Hindlimb muscle (tissue), 1 donor: ENCODE results near the gene PDZD11. TPM values are rescaled to one million over a fixed set of nuclear protein-coding genes. Genes with fewer than 3 reads are reported as not detected.
"Not testable (repeated sequence)": the region's sequence is repeated elsewhere in the genome, so short reads cannot be mapped to it uniquely, and the experiment has no call there.

Experiments used
- DNase-seq: peaks from one replicate; pipeline ENCODE4 v3.0.0-alpha.2; 2013
- polyA plus RNA-seq: library from polyadenylated mRNA; unstranded; fragments of 120-200 nt; gene quantifications from one replicate; pipeline ENCODE4 v1.2.1, GENCODE V29; 2013; ENCODE audit not compliant: insufficient read length

Gene PDZD11
- polyA plus RNA-seq, 1 donor = 32.5 TPM

DNA sequence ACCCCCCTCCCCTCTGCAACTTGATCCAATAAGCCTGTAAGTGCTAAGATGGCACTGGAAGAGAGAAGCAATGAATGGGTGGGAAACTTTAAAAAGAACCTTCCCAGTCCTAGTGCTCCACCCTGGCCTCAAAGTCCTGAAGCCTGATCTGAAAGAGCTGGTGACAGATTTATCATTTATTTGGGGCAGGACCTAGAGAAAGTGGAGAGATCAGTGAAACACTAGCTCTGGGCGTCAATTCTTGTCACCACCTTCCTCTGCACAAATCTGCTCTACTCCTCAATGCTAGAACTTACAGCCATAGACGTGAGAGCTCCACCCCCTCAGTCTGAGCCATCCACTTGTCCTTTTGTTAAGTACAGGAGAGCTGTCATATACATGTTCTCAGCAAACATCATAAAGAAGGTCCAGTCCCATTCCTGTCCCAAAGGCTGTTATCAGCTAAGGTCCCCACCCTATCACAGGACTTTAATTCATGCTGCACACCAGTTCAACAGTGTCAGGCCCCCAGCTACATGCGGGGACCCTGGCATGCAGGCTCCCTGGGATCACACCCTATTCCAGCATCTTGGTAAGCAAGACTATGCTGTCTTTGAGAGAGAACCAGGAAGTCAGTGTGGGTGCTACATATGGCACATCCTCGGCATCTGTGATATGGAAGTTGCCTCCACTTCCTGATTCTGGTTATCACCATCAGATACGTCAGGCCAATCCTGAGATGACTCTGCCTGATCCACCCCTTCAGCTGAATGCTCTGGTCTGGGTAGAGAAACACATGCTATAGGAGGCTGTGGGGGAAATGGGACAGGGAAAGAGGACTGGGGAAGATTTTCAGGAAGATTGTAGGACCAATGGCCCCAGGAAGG lies 32.1 kb downstream of the PDZD11 start:
- no peak for DNase-seq

DNA sequence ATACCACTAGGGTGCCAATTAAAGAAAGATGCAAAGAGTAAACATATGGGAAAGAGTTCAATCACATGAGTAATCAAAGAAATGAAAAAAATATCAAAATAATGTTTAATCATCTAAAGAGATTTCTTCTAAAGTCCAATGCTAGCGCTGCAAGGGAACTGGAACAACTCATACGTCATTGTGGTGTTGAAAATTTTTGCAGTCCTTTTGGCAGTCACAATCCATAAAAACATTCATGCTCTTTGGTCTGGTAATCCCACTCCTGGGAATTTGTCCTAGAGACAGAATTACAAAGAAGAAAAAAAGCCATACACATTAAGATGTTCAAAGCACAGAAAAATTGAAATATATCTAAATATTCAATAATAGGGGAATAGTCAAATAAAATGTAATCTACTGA lies 34.3 kb downstream of the PDZD11 start:
- no peak for DNase-seq

DNA sequence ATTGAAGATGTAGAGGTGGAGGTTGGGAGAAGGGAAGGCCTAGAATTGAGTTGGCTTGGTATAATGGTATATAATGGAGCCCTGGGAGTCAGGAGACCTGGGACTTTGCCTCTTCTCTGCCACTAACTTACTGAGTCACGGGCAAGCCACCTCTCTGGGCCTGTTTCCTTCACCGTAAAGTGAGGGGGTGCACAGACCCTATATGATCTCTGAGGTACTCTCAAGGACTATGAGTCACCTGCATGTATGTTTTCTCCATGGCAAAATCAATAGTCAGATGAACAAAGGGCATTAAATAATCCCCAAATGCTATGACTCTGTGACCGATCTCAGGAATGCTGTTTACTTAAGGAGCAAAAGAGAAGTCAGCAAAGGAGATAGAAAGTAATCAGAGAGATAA lies 34.8 kb downstream of the PDZD11 start:
- DNase-seq = no peak

DNA sequence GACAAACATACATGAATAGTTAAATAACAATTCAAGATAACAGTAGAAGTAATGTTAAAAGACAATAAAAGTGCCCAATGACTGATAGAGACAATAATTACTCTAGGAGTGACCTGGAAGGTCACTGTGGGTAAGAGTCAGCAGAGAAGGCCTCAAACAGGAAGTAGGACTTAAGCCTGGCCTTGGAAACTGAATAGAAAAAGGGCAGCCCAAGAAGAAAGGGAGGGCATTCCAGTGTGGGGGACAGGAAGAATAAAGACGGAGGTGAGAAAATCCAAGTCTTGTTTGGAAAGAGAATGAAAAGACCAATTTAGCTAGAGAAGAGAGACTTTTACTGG lies 35.7 kb downstream of the PDZD11 start:
- no peak for DNase-seq

DNA sequence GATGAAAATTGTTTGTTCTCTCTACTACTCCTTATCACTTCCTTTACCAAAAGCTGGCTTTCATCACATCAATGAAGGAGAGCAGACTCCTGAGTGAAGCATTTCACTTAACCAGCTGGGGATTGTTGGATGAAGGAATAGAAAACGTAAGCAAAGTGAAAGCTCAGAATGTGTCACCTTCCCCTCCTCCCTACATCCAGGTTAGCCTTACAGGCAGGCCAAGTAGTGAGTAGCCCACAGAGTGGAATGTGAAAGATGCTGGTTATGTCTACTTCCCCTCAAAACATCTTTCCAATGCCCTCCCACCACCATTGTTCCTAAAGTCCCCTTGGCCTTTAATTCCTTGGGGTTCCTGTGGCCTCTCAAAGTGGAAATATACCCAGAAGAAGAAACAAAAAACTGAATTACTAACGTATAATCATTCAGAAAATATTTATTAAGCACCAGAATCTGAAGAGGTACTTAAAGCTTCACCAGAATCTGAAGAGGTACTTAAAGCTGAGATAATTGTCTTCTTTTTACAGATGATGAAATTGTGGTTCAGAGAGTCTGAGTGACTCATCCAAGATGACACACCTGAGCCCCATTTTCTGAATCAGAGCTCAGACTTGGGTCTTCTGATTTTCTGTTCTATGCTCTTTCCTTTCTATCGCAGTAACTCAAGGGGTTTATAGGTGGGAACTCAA lies 36.2 kb downstream of the PDZD11 start:
- no peak for DNase-seq

DNA sequence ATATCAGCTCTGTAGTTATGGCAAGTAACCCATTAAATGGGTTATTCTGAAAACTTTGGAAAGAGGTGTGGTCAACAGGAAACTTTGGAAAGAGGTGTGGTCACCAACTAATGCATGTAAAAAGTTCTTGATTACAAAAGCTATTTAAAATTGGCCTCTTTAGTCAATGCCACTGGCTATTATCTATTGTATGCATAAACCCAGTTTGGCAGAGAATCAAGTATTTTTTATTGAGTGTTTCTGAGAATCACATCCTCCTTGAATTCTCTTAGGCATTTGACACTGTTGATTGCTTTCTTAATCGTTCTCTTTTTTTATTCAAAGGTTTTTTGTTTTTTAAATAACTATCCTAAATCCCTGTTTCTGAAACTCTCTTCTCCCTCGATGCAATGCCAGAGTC lies 37.2 kb downstream of the PDZD11 start:
- DNase-seq = no peak

DNA sequence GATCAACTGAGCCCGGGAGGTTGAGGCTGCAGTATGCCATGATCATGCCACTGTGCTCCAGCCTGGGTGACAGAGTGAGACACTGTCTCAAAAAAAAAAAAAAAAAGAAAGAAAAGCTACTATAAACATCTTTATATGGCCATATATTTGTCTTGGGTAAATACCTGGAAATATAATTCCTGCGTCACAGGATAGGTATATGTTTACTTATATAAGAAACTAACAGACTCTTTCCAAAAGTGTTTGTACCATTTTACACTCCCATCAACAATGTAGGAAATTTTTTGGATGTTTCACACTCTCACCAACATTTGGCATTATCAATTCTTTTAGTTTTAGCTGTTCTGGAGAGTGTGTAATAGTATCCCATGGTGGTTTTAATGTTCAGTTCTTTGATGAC lies 42.5 kb downstream of the PDZD11 start:
- DNase-seq = no peak

DNA sequence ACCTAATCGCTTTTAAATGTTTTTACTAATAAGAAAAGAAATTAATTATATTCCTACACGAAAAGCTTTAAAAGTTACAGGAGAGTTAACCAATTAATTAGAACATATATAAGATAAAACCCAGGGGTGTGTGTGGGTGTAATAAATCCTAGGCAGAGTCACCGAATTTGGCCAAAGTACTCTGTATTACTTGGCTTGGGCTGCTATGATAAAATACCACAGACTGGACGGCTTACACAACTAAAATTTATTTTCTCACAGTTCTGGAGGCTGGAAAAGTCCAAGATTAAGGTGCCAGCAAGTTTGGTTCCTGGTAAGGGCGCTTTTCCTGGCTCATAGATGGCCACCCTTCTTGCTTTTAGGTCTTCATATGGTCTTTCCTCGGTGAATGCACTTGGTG lies 44.8 kb downstream of the PDZD11 start:
- no peak for DNase-seq

DNA sequence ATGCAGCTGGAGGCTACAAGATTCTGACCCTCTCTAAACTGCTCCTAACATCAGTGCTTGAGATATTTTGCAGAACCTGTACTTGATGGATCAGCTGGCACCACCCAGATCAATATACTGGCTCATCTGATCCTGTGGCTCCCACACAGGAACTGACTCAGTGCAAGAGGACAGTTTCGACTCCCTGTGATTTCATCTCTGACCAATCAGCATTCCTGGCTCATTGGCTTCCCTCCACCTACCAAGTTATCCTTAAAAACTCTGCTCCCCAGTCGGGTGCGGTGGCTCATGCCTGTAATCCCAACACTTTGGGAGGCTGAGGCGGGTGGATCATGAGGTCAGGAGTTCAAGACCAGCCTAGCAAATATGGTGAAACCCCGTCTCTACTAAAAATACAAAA lies 46.1 kb downstream of the PDZD11 start:
- not testable (repeated sequence) for DNase-seq

DNA sequence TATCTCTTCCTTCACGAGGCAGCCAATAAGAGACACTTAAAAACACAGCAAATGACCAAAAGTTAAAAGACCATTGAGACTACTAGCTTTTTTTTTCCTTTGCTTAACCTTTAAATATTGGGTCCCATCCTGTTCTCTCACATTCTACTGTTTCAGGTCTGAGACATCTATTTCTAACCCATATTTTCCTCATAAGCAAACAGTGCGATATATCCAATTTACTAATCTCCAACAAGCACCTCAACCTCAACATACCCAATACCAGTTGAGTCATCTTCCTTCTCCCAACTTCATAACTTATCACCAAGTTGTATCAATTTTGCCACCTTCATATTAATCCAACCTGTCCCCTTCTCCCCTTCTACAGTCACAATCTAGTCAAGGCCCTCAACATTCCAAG lies 48.2 kb downstream of the PDZD11 start:
- DNase-seq = no peak

DNA sequence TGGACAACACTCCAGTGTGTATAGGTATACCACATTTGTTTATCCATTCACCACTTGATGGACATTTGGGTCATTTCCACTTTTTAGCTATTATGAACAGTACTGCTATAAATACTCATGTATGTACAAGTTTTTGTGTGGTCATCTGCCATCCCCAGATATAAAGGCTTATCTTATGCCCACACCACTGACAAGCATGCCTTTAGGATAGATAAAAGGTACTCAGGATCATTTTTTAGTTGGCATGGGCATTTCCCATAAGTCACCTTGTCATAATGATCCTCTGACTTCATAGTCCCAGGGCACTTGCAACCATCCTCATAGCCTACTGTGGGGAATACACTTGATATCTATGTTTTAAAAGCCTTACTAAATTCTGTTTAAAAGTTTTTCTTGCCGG lies 49.0 kb downstream of the PDZD11 start:
- DNase-seq = no peak

Other genes with a start within 250 kb of the PDZD11 start
- gene AWAT2, start 240.0 kb downstream of the PDZD11 start, polyA plus RNA-seq = not detected
- not detected for gene OTUD6A, start 227.5 kb downstream of the PDZD11 start, polyA plus RNA-seq
- gene IGBP1, start 156.5 kb downstream of the PDZD11 start, polyA plus RNA-seq = 117 TPM
- gene DGAT2L6, start 112.4 kb downstream of the PDZD11 start, polyA plus RNA-seq = not detected
- gene AWAT1, start 55.3 kb downstream of the PDZD11 start, polyA plus RNA-seq = not detected
- 0.25 TPM for gene P2RY4, start 29.7 kb downstream of the PDZD11 start, polyA plus RNA-seq
- gene ARR3, start 21.6 kb downstream of the PDZD11 start, polyA plus RNA-seq = 0.41 TPM
- 0.36 TPM for gene RAB41, start 7.8 kb downstream of the PDZD11 start, polyA plus RNA-seq
- 5.2 TPM for gene KIF4A, start 177 bp upstream of the PDZD11 start, polyA plus RNA-seq
- 0.35 TPM for gene GDPD2, start 133.4 kb upstream of the PDZD11 start, polyA plus RNA-seq
- 5.0 TPM for gene DLG3, start 154.9 kb upstream of the PDZD11 start, polyA plus RNA-seq